Fibroblast of skin of left biceps (primary cell): ENCODE measurements around the gene CCNQ.

Experiments used
- DNase-seq, 2 experiments: peaks; one replicate each; pipeline ENCODE4 v3.0.0-alpha.2; 2013; ENCODE audit warnings: low read depth in 2 of 2

CCNQ gene

GRCh38 chrX:153576239-153576870, 22.6 kb downstream of the CCNQ start:
- DNase-seq = no peak

GRCh38 chrX:153573984-153574383, 25.0 kb downstream of the CCNQ start:
- DNase-seq = no peak

GRCh38 chrX:153572601-153573000, 26.3 kb downstream of the CCNQ start:
- DNase-seq = no peak

GRCh38 chrX:153571534-153571908, 27.4 kb downstream of the CCNQ start:
- no peak for DNase-seq

GRCh38 chrX:153569475-153569874, 29.5 kb downstream of the CCNQ start:
- no peak for DNase-seq

- DNase-seq = no peak
Observed at GRCh38 chrX:153568451-153569011, 30.4 kb downstream of the CCNQ start.

- no peak for DNase-seq
Observed at GRCh38 chrX:153565996-153566580, 32.9 kb downstream of the CCNQ start.

GRCh38 chrX:153564047-153564606, 34.8 kb downstream of the CCNQ start:
- DNase-seq = no peak

GRCh38 chrX:153562546-153562945, 36.4 kb downstream of the CCNQ start:
- no peak for DNase-seq

GRCh38 chrX:153561337-153561736, 37.6 kb downstream of the CCNQ start:
- no peak for DNase-seq

- no peak for DNase-seq
Observed at GRCh38 chrX:153560466-153560865, 38.5 kb downstream of the CCNQ start.

GRCh38 chrX:153560000-153560399, 38.9 kb downstream of the CCNQ start:
- DNase-seq = no peak

GRCh38 chrX:153557618-153558355, 41.2 kb downstream of the CCNQ start:
- DNase-seq = no peak

GRCh38 chrX:153556767-153557166, 42.2 kb downstream of the CCNQ start:
- no peak for DNase-seq

GRCh38 chrX:153554519-153555167, 44.3 kb downstream of the CCNQ start:
- DNase-seq = no peak

GRCh38 chrX:153551135-153551534, 47.8 kb downstream of the CCNQ start:
- no peak for DNase-seq

GRCh38 chrX:153549807-153550206, 49.1 kb downstream of the CCNQ start:
- DNase-seq = no peak

GRCh38 chrX:153549231-153549630, 49.7 kb downstream of the CCNQ start:
- DNase-seq = no peak

GRCh38 chrX:153547195-153547594, 51.7 kb downstream of the CCNQ start:
- DNase-seq = no peak

- no peak for DNase-seq
Observed at GRCh38 chrX:153546386-153546785, 52.6 kb downstream of the CCNQ start.

- no peak for DNase-seq
Observed at GRCh38 chrX:153544727-153545126, 54.2 kb downstream of the CCNQ start.

GRCh38 chrX:153539979-153540358, 59.0 kb downstream of the CCNQ start:
- DNase-seq = no peak
